Epithelial cell of proximal tubule (primary cell): ENCODE results near the gene SLC9A9. TPM values are rescaled to one million over a fixed set of nuclear protein-coding genes. Genes with fewer than 3 reads are reported as not detected.
A peak's percentile ranks its signal among the peaks of the same experiment; 100 is the strongest.
"Not testable (repeated sequence)": the region's sequence is repeated elsewhere in the genome, so short reads cannot be mapped to it uniquely, and the experiment has no call there.

Experiments used
- DNase-seq: peaks from one replicate; pipeline ENCODE4 v3.0.0-alpha.2; 2011; ENCODE audit warnings: low read depth
- H3K4me3 ChIP-seq: 2 replicates; pipeline ENCODE4 v1.5.1; 2011; ENCODE audit warnings: low read depth, mild to moderate bottlenecking, low read length
- total RNA-seq: library from RNA; depleted of rRNA; stranded (reverse); fragments of >200 nt; gene quantifications from 2 replicates; pipeline ENCODE4 v1.2.3, GENCODE V29; 2015
- TF ChIP-seq, protein P1 (sequence below): conservative IDR thresholded peaks from 2 replicates; pipeline ENCODE4 v1.5.1; 2012; ENCODE audit warnings: low read depth, mild to moderate bottlenecking, low read length

Gene SLC9A9
- total RNA-seq, 1 donor from 2014 or later, result 0.17 TPM

GRCh38 chr3:143442814-143443447, 405.3 kb downstream of the SLC9A9 start:
- TF ChIP-seq, protein P1, sequence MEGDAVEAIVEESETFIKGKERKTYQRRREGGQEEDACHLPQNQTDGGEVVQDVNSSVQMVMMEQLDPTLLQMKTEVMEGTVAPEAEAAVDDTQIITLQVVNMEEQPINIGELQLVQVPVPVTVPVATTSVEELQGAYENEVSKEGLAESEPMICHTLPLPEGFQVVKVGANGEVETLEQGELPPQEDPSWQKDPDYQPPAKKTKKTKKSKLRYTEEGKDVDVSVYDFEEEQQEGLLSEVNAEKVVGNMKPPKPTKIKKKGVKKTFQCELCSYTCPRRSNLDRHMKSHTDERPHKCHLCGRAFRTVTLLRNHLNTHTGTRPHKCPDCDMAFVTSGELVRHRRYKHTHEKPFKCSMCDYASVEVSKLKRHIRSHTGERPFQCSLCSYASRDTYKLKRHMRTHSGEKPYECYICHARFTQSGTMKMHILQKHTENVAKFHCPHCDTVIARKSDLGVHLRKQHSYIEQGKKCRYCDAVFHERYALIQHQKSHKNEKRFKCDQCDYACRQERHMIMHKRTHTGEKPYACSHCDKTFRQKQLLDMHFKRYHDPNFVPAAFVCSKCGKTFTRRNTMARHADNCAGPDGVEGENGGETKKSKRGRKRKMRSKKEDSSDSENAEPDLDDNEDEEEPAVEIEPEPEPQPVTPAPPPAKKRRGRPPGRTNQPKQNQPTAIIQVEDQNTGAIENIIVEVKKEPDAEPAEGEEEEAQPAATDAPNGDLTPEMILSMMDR, result no peak
- no peak overlapping the region for H3K4me3 ChIP-seq
- no peak for DNase-seq

GRCh38 chr3:143441516-143442171, 406.6 kb downstream of the SLC9A9 start:
- TF ChIP-seq, protein P1, result no peak
- DNase-seq, result no peak
- no peak overlapping the region for H3K4me3 ChIP-seq

DNA sequence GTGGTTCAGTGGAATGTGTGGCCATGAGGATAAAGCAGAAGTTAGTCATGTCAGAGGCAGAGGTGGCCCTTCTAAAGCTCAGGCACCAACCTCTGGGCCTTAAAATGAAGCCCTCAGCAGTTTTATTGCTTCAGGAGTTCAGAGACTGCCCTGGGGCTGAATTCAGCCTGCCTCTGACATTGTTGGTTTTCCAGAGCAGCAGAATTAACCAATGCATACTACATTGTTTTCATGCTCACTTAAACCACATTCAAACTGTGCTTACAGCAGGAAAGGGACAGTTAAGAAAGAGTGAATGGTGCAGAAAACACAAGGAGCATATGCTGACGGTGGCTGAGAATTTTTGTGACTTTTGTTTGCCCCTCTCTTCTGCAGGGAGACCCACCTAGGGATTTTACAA, 408.5 kb downstream of the SLC9A9 start:
- TF ChIP-seq, protein P1, result no peak
- no peak for DNase-seq
- no peak overlapping the region for H3K4me3 ChIP-seq

DNA sequence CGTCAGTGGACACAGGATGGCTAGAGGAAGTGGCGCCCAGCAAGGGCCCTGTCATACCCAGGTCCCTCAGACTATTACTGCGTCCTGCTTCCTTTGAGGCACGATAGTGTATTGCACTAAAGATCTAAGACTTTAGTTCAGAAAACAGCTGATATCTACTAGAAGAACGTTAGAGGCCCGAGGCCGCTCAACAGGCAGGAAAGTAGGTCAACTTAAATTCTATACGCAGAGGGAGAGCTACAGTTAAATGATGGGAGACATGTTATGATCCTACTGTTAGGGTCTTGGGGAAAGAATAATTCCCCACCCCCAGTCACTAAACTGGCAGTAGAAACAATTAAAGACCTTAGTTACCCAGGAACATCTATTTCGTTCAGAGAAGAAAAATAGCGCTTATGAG, 410.9 kb downstream of the SLC9A9 start:
- DNase-seq, result no peak
- TF ChIP-seq, protein P1, result no peak
- no peak overlapping the region for H3K4me3 ChIP-seq

DNA sequence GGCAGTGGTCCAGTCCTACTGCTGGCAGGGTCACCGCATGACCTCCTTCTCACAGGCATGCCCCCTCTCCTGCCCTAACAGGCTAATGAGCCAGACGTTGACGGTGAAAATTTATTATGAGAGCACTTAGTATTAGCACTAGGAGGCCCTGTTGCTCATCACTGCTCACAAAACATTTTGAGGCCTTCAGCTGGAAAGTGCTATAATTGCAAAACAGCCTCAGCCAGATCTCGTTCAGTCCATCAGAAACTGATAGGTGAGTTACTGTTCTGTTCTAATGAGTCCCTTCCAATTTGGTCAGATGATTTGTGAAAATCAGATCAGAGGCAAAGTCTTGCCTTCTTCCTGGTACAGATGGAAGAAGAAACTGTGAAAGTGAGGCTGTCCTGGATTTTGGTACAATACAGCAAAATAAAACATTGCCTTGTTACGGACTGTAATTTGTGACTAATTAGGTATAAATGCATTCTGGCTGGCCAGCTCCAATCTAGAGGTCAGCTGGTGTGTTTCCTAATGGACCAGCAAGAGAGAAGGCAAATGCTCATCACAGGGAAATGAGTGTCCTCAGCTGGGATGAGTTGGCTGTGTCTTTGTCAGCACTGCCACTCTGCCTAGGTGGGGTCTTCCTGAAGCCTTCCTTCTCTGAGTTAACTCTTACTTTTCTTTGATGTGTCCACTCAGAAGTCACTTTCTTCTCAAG, 411.9 kb downstream of the SLC9A9 start:
- DNase-seq, result peak; percentile 68
- H3K4me3 ChIP-seq, result peak overlapping the region; percentile 25
- TF ChIP-seq, protein P1, result peak; percentile 35

GRCh38 chr3:143433787-143434378, 414.4 kb downstream of the SLC9A9 start:
- no peak overlapping the region for H3K4me3 ChIP-seq
- DNase-seq, result no peak
- TF ChIP-seq, protein P1, result peak; percentile 70

DNA sequence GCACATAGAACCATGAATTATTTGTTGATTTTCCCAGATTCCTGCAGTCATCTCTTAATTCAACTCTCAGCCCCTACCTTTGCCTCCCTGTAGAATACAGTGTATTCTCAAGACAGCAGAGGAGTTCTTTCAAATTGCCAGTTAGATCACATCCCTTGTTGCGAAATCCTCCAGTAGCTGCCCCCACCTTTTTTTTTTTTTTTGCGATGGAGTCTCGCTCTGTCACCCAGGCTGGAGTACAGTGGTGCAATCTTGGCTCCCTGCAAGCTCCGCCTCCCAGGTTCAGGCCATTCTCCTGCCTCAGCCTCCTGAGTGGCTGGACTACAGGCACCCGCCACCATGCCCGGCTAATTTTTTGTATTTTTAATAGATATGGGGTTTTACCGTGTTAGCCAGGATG, 417.0 kb downstream of the SLC9A9 start:
- not testable (repeated sequence) for DNase-seq

More for the DNA sequence above, 417.0 kb downstream of the SLC9A9 start:
- H3K4me3 ChIP-seq, result not testable (repeated sequence)
